ENCODE results near the gene MMP7.

The MMP7 gene

GRCh38 chr11:102530558-102530957 is at the start of gene MMP7:
Gene MMP7 (minus strand): TSS chr11:102530747. CDS start chr11:102530700, 47 bp downstream.
- DNase-seq: no peak

GRCh38 chr11:102577723-102578122 is 47.2 kb upstream of the MMP7 start:
- DNase-seq: no peak

GRCh38 chr11:102577182-102577581 is 46.6 kb upstream of the MMP7 start:
- DNase-seq: no peak

GRCh38 chr11:102576350-102576749 is 45.8 kb upstream of the MMP7 start:
- DNase-seq: no peak

GRCh38 chr11:102575012-102575411 is 44.5 kb upstream of the MMP7 start:
- no peak for DNase-seq

GRCh38 chr11:102573851-102574250 is 43.3 kb upstream of the MMP7 start:
- DNase-seq: no peak

GRCh38 chr11:102572554-102573220 is 42.1 kb upstream of the MMP7 start:
- no peak for DNase-seq

- no peak for DNase-seq
These were observed 38.3 kb upstream of the MMP7 start for GRCh38 chr11:102568851-102569250.

GRCh38 chr11:102566112-102566511 is 35.6 kb upstream of the MMP7 start:
- DNase-seq: no peak

GRCh38 chr11:102564110-102564509 is 33.6 kb upstream of the MMP7 start:
- DNase-seq: no peak

GRCh38 chr11:102561636-102562035 is 31.1 kb upstream of the MMP7 start:
- DNase-seq: no peak

GRCh38 chr11:102560555-102561011 is 30.0 kb upstream of the MMP7 start:
- no peak for DNase-seq

GRCh38 chr11:102559839-102560238 is 29.3 kb upstream of the MMP7 start:
- DNase-seq: no peak

GRCh38 chr11:102555091-102555490 is 24.5 kb upstream of the MMP7 start:
- no peak for DNase-seq

- DNase-seq: no peak
These were observed 23.3 kb upstream of the MMP7 start for GRCh38 chr11:102553835-102554282.

GRCh38 chr11:102552447-102553194 is 22.1 kb upstream of the MMP7 start:
- DNase-seq: no peak

GRCh38 chr11:102552020-102552419 is 21.5 kb upstream of the MMP7 start:
- DNase-seq: no peak

GRCh38 chr11:102551169-102551781 is 20.7 kb upstream of the MMP7 start:
- DNase-seq: no peak

GRCh38 chr11:102546923-102547471 is 16.4 kb upstream of the MMP7 start:
- DNase-seq: no peak

GRCh38 chr11:102546427-102546826 is 15.9 kb upstream of the MMP7 start:
- no peak for DNase-seq

GRCh38 chr11:102545701-102546100 is 15.2 kb upstream of the MMP7 start:
- DNase-seq: no peak

- DNase-seq: no peak
These were observed 14.0 kb upstream of the MMP7 start for GRCh38 chr11:102544594-102544993.

- no peak for DNase-seq
These were observed 9.0 kb upstream of the MMP7 start for GRCh38 chr11:102539567-102539966.

- no peak for DNase-seq
These were observed 8.4 kb upstream of the MMP7 start for GRCh38 chr11:102538932-102539331.
